Esophagus muscularis mucosa (tissue), 4 donors: ENCODE results near the gene BRD8.

Source experiments
- EP300 ChIP-seq: sonication (generic); formaldehyde crosslinking; IDR thresholded peaks from one replicate; pipeline ENCODE4 v1.6.1; 2017; ENCODE audit warnings: antibody characterized with exemption
- POLR2A ChIP-seq: fragments of 450-650 bp; IDR thresholded peaks from one replicate; pipeline ENCODE4 v1.6.1; 2017; ENCODE audit warnings: antibody characterized with exemption, moderate library complexity, mild to moderate bottlenecking, low read depth
- POLR2AphosphoS5 ChIP-seq, 2 donors: sonication (generic); formaldehyde crosslinking; IDR thresholded peaks; one replicate each; pipeline ENCODE4 v1.6.1; 2017; ENCODE audit warnings: antibody characterized with exemption in 2 of 2
- TF ChIP-seq, protein P1 (sequence below), 3 experiments: fragments of 200-600 bp in 2 of 3; fragments of 450-650 bp in 1 of 3; sonication (generic) in 2 of 3; IDR thresholded peaks; one replicate each; pipeline ENCODE4 v1.5.1; 2017 to 2019; ENCODE audit warnings: antibody characterized with exemption in 3 of 3, mild to moderate bottlenecking in 2 of 3, moderate library complexity in 1 of 3

DNA sequence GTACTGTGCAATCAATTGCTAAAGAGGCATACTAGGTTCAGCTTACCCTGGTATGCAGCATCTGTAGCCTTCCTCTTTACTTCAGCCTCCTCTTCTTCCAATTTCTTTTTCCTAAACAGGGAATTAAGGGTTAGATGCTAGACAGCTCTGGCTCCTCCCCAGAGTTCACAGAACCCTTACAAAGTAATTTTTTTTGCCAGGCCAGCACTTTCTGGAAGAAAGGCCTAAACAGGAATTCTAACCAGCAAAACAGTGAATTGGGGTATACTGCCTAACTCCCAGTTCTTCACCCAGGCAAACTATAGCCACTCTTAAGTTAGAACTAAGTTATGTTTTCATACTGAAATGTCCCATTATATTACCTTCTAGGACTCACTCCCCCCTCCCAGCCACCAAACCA, 8.1 kb downstream of the BRD8 start:
- TF ChIP-seq POLR2AphosphoS5 (IDR thresholded peaks at IDR 0.05) (no peak), EP300 (no peak), POLR2A (no peak)
- TF ChIP-seq, protein P1, sequence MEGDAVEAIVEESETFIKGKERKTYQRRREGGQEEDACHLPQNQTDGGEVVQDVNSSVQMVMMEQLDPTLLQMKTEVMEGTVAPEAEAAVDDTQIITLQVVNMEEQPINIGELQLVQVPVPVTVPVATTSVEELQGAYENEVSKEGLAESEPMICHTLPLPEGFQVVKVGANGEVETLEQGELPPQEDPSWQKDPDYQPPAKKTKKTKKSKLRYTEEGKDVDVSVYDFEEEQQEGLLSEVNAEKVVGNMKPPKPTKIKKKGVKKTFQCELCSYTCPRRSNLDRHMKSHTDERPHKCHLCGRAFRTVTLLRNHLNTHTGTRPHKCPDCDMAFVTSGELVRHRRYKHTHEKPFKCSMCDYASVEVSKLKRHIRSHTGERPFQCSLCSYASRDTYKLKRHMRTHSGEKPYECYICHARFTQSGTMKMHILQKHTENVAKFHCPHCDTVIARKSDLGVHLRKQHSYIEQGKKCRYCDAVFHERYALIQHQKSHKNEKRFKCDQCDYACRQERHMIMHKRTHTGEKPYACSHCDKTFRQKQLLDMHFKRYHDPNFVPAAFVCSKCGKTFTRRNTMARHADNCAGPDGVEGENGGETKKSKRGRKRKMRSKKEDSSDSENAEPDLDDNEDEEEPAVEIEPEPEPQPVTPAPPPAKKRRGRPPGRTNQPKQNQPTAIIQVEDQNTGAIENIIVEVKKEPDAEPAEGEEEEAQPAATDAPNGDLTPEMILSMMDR (IDR thresholded peaks at IDR 0.05) = no peak
